GM12878 (cell line): ENCODE data around the gene SAMD4A. TPM values are rescaled to one million over a fixed set of nuclear protein-coding genes. Genes with fewer than 3 reads are reported as not detected.

Experiments
- DPF2 ChIP-seq: fragments of 450-650 bp; IDR thresholded peaks from 2 replicates; pipeline ENCODE4 v1.6.1; 2017; ENCODE audit warnings: mild to moderate bottlenecking
- EZH2 ChIP-seq: IDR thresholded peaks from 2 replicates; pipeline ENCODE4 v1.6.1; 2012; ENCODE audit warnings: low read depth, mild to moderate bottlenecking, control low read depth, inconsistent platforms, low read length, borderline replicate concordance; ENCODE audit not compliant: control insufficient read depth
- HCFC1 ChIP-seq: fragments of 150-350 bp; IDR thresholded peaks from 2 replicates; pipeline ENCODE4 v1.6.1; 2014; ENCODE audit warnings: low read length
- HSF1 ChIP-seq: fragments of 150-350 bp; IDR thresholded peaks from 2 replicates; pipeline ENCODE4 v1.6.1; 2014; ENCODE audit warnings: mild to moderate bottlenecking, low read depth, low read length
- JUND ChIP-seq: IDR thresholded peaks from 2 replicates; pipeline ENCODE4 v1.6.1; 2012; ENCODE audit warnings: low read depth, mild to moderate bottlenecking, low read length, improper control_type of control experiment, moderate library complexity
- NBN ChIP-seq: fragments of 450-650 bp; IDR thresholded peaks from 2 replicates; pipeline ENCODE4 v1.6.1; 2016
- SRF ChIP-seq, 2 experiments: IDR thresholded peaks; 2 replicates each; pipeline ENCODE4 v1.6.1; 2011; ENCODE audit warnings: low read depth in 2 of 2, low read length in 2 of 2, mild to moderate bottlenecking in 1 of 2, moderate library complexity in 1 of 2
- ZBTB40 ChIP-seq: fragments of 450-650 bp; IDR thresholded peaks from 2 replicates; pipeline ENCODE4 v1.6.1; 2016; ENCODE audit warnings: mild to moderate bottlenecking, moderate library complexity, borderline replicate concordance
- polyA plus RNA-seq, 11 experiments: library from polyadenylated mRNA; depleted of rRNA in 4 of 11; unstranded in 6 of 11; stranded (reverse) in 5 of 11; fragments of >200 nt; fragmentation: Nextera tagmentation in 4 of 11; fragmentation: Illumina TruSeq in 1 of 11; extraction: Ambion mirVana in 4 of 11; extraction: Trizol in 1 of 11; gene quantifications; 1 replicate in 1 of 11; 2 replicates in 10 of 11; pipeline versions ENCODE4 v1.2.1 to v1.2.3, GENCODE V29; 2011 to 2016; ENCODE audit warnings: inconsistent platforms in 2 of 11, missing spikeins in 2 of 11, low read depth in 1 of 11
- total RNA-seq, 4 experiments: library from RNA; depleted of rRNA in 3 of 4; stranded (reverse); fragments of >200 nt in 3 of 4; fragmentation: Illumina TruSeq in 1 of 4; extraction: Trizol in 1 of 4; gene quantifications; 2 replicates each; pipeline versions ENCODE4 v1.2.1 to v1.2.3, GENCODE V29; 2013 to 2021

The SAMD4A gene
- total and polyA plus RNA-seq, 10 of the 15 experiments (the other 5 are each of a cell fraction or from before 2014, with no cell fraction given), result 0.05 to 0.56 (median 0.31) TPM

- no peak for TF ChIP-seq EZH2
- no peak for TF ChIP-seq ZBTB40
- no peak for TF ChIP-seq HSF1
- no peak for TF ChIP-seq DPF2
- TF ChIP-seq HCFC1, result no peak
- no peak for TF ChIP-seq NBN
- no peak for TF ChIP-seq JUND
- TF ChIP-seq SRF (IDR thresholded peaks at IDR 0.05; ENCODE audit: low read depth in 2 of 2, low read length in 2 of 2), result no peak
Measured at GRCh38 chr14:54687750-54688119, 120.8 kb downstream of the SAMD4A start (continued).
